HepG2 (cell line): Measurements from ENCODE around the gene CEP44. TPM values are rescaled to one million over a fixed set of nuclear protein-coding genes. Genes with fewer than 3 reads are reported as not detected.

Source experiments
- ATAC-seq: fragments of 200-7000 bp; cut with Tn5 transposase; 3 replicates; pipeline ENCODE4 v1.9.1; 2020; ENCODE audit warnings: mild to moderate bottlenecking, moderate library complexity
- BruUV-seq: library from RNA; stranded (reverse); fragments of 400-500 nt; replicated peaks from 2 replicates; lab custom pipeline; 2021; lab: Mats Ljungman, UMichigan
- CTCF ChIA-PET: fragments of 300-600 bp; formaldehyde crosslinking; extraction: SDS; loops from one replicate; lab custom pipeline; 2021; ENCODE audit warnings: low total read pairs, inconsistent platforms, low intra/inter-chr PET ratio; lab: Yijun Ruan, JAX
- POLR2A ChIA-PET: fragments of 350-600 bp; sonication (Branson Sonifier 250); formaldehyde crosslinking; loops from one replicate; lab custom pipeline; 2020; ENCODE audit warnings: antibody characterized with exemption, inconsistent platforms; lab: Yijun Ruan, JAX
- DNase-seq: peaks from one replicate; pipeline ENCODE4 v3.0.0-alpha.2; 2015; ENCODE audit warnings: low spot score
- FAIRE-seq: peaks from 3 replicates; lab custom pipeline; 2011; peaks lifted over from hg19 to GRCh38; lab: Jason Lieb, UNC
- H2AFZ ChIP-seq: one replicate; pipeline ENCODE4 v1.6.1; 2011; ENCODE audit warnings: low read length, inconsistent platforms
- H3K27ac ChIP-seq: fragments of 300-600 bp; 3 replicates; pipeline ENCODE4 v1.8.0; 2011; ENCODE audit warnings: mixed run types, mild to moderate bottlenecking, mixed read lengths, low read length, inconsistent platforms; ENCODE audit not compliant: insufficient read depth; ENCODE audit errors: extremely low read length
- H3K27me3 ChIP-seq, 2 experiments: fragments of 200-600 bp in 1 of 2; 2 replicates in 1 of 2; 3 replicates in 1 of 2; pipeline versions ENCODE4 v1.6.0 to v1.8.0; 2011; ENCODE audit warnings: low read length in 2 of 2, mild to moderate bottlenecking in 2 of 2, moderate library complexity in 2 of 2, inconsistent platforms in 1 of 2; ENCODE audit not compliant: insufficient read depth in 2 of 2, control insufficient read depth in 1 of 2
- H3K36me3 ChIP-seq, 2 experiments: fragments of 200-600 bp in 1 of 2; replicated peaks in 1 of 2; 2 replicates in 1 of 2; 3 replicates in 1 of 2; pipeline versions ENCODE4 v1.5.1 to v1.8.0; 2011; ENCODE audit warnings: low read length in 2 of 2, inconsistent platforms in 1 of 2; ENCODE audit not compliant: insufficient read depth in 2 of 2, control insufficient read depth in 1 of 2
- H3K4me1 ChIP-seq: 2 replicates; pipeline ENCODE4 v1.5.1; 2012; ENCODE audit warnings: low read length, inconsistent platforms; ENCODE audit not compliant: insufficient read depth
- H3K4me2 ChIP-seq: 2 replicates; pipeline ENCODE4 v1.6.0; 2011; ENCODE audit warnings: low read depth, low read length, inconsistent platforms
- H3K4me3 ChIP-seq, 3 experiments: fragments of 200-600 bp in 1 of 3; sonication (generic), shearing (Covaris generic) in 1 of 3; replicated peaks in 1 of 3; 2 replicates each; pipeline ENCODE4 v1.5.1; 2011 to 2016; ENCODE audit warnings: low read length in 3 of 3, inconsistent platforms in 2 of 3, low read depth in 2 of 3, mild to moderate bottlenecking in 2 of 3, control low read depth in 1 of 3, mixed read lengths in 1 of 3; ENCODE audit not compliant: insufficient read depth in 1 of 3
- H3K79me2 ChIP-seq: one replicate; pipeline ENCODE4 v1.6.1; 2011; ENCODE audit warnings: low read length, inconsistent platforms; ENCODE audit not compliant: insufficient read depth
- H3K9ac ChIP-seq: 2 replicates; pipeline ENCODE4 v1.6.0; 2011; ENCODE audit warnings: mild to moderate bottlenecking, low read depth, low read length, inconsistent platforms; ENCODE audit not compliant: insufficient read depth
- H3K9me3 ChIP-seq: 2 replicates; pipeline ENCODE4 v1.5.1; 2012; ENCODE audit warnings: mild to moderate bottlenecking, low read length
- H4K20me1 ChIP-seq: 2 replicates; pipeline ENCODE4 v1.6.0; 2011; ENCODE audit warnings: inconsistent platforms, mild to moderate bottlenecking, low read length, moderate library complexity; ENCODE audit not compliant: insufficient read depth
- ATF3 ChIP-seq: sonication (generic); formaldehyde crosslinking; IDR thresholded peaks from 2 replicates; pipeline ENCODE4 v1.4.0; 2020; ENCODE audit warnings: missing genetic modification reagents
- CBX2 ChIP-seq, 2 experiments: fragments of 200-600 bp in 1 of 2; sonication (generic); formaldehyde crosslinking in 1 of 2; IDR thresholded peaks; 2 replicates each; pipeline versions ENCODE4 v1.7.0 to v1.8.1; 2018 to 2022; ENCODE audit warnings: low read depth in 2 of 2, low read length in 1 of 2, mild to moderate bottlenecking in 1 of 2, missing genetic modification reagents in 1 of 2
- JARID2 ChIP-seq: sonication (generic); formaldehyde crosslinking; IDR thresholded peaks from 2 replicates; pipeline ENCODE4 v1.8.1; 2023; ENCODE audit warnings: missing genetic modification reagents, inconsistent platforms; ENCODE audit not compliant: insufficient replicate concordance
- KMT2B ChIP-seq: IDR thresholded peaks from 2 replicates; pipeline ENCODE4 v1.6.1; 2016; ENCODE audit warnings: missing genetic modification reagents, missing compliant biosample characterization
- NFE2 ChIP-seq: sonication (generic); formaldehyde crosslinking; IDR thresholded peaks from 2 replicates; pipeline ENCODE4 v1.4.0; 2020; ENCODE audit warnings: missing genetic modification reagents
- PHF5A ChIP-seq: IDR thresholded peaks from one replicate; pipeline ENCODE4 v1.6.1; 2018; ENCODE audit warnings: low read depth, missing genetic modification reagents; ENCODE audit not compliant: unreplicated experiment
- RFX3 ChIP-seq: IDR thresholded peaks from 2 replicates; pipeline ENCODE4 v1.6.1; 2016; ENCODE audit warnings: missing biosample characterization, missing genetic modification reagents
- THAP7 ChIP-seq: sonication (generic); formaldehyde crosslinking; IDR thresholded peaks from 2 replicates; pipeline ENCODE4 v1.8.1; 2023; ENCODE audit warnings: mild to moderate bottlenecking, missing genetic modification reagents
- ZNF639 ChIP-seq: conservative IDR thresholded peaks from 2 replicates; pipeline ENCODE4 v1.6.1; 2018; ENCODE audit warnings: missing genetic modification reagents
- WGBS: methylation state at CpG from one replicate; pipeline ENCODE4 v1.1.6; 2017; ENCODE audit warnings: low lambda C conversion rate; 5-methylcytosine and 5-hydroxymethylcytosine counted together
- in situ Hi-C: cut with HindIII; loops from 2 replicates; pipeline ENCODE4 v1.10.0; 2017; ENCODE audit warnings: low pct_unique_long_range_greater_than_20kb; ENCODE audit not compliant: extremely low pct_ligation_motif_present
- intact Hi-C: fragments of 100-400 bp; cut with micrococcal nuclease; formaldehyde crosslinking; loops from one replicate; pipeline ENCODE4 v1.10.0; 2022; ENCODE audit not compliant: unreplicated experiment
- polyA plus RNA-seq, 8 experiments: library from polyadenylated mRNA; depleted of rRNA in 3 of 8; stranded (reverse) in 7 of 8; unstranded in 1 of 8; fragments of >200 nt; fragmentation: Illumina TruSeq in 4 of 8; extraction: Trizol in 4 of 8; gene quantifications; 2 replicates each; pipeline versions ENCODE4 v1.2.1 to v1.2.3, GENCODE V29; 2011 to 2016; ENCODE audit warnings: low read depth in 4 of 8, missing spikeins in 1 of 8, mixed read lengths in 1 of 8; ENCODE audit not compliant: insufficient read depth in 1 of 8
- total RNA-seq, 5 experiments: library from RNA; depleted of rRNA; stranded (reverse); fragments of >200 nt; fragmentation: Illumina TruSeq; extraction: Trizol; gene quantifications; 2 replicates each; pipeline ENCODE4 v1.2.3, GENCODE V29; 2016; ENCODE audit warnings: low read depth in 1 of 5
- TF ChIP-seq, protein P1 (sequence below): sonication (generic); formaldehyde crosslinking; conservative IDR thresholded peaks from 2 replicates; pipeline ENCODE4 v1.8.0; 2022; ENCODE audit warnings: low read depth, missing genetic modification reagents
- TF ChIP-seq, protein P2 (sequence below): sonication (generic); formaldehyde crosslinking; IDR thresholded peaks from 2 replicates; pipeline ENCODE4 v1.4.0; 2020; ENCODE audit warnings: missing genetic modification reagents

CEP44 gene
- total and polyA plus RNA-seq, 2 of the 13 experiments (the other 11 are each of a cell fraction or from before 2014, with no cell fraction given), result 5.5 to 11.9 TPM

- Histone ChIP-seq H3K27me3 (no peaks in the 10 kb centered on the region; a peak in 1 of 5 replicates), H3K4me3 (no peak overlapping the region), H4K20me1 (no peaks in the 10 kb centered on the region), H3K79me2 (peaks cover 17% of the 10 kb centered on the region), H3K4me2 (no peak overlapping the region), H3K27ac (no peak overlapping the region), H3K9ac (no peak overlapping the region), H3K36me3 (no peaks in the 10 kb centered on the region), H3K9me3 (no peaks in the 10 kb centered on the region), H2AFZ (no peak overlapping the region), H3K4me1 (peaks cover 6% of the 10 kb centered on the region)
- ChIA-PET CTCF (no interaction called here), POLR2A (no interaction called here)
- no peak for FAIRE-seq
- 94% methylated on average over 3 of the region's 3 CpGs for WGBS
- no TSS peak for BruUV-seq
- no peak for DNase-seq
- no peak for ATAC-seq
- intact Hi-C loops (no loop called here), in situ Hi-C loops (no loop called here)
- TF ChIP-seq THAP7 (CRISPR knock-in tag) (no peak), JARID2 (no peak), ZNF639 (CRISPR knock-in tag) (no peak), NFE2 (no peak), RFX3 (CRISPR knock-in tag) (no peak), CBX2 (IDR thresholded peaks at IDR 0.05; ENCODE audit: low read depth, low read length) (no peak), CBX2 (CRISPR knock-in tag; IDR thresholded peaks at IDR 0.05; ENCODE audit: low read depth) (no peak), KMT2B (CRISPR knock-in tag) (no peak), PHF5A (no peak), ATF3 (CRISPR knock-in tag) (no peak)
- TF ChIP-seq, protein P1, sequence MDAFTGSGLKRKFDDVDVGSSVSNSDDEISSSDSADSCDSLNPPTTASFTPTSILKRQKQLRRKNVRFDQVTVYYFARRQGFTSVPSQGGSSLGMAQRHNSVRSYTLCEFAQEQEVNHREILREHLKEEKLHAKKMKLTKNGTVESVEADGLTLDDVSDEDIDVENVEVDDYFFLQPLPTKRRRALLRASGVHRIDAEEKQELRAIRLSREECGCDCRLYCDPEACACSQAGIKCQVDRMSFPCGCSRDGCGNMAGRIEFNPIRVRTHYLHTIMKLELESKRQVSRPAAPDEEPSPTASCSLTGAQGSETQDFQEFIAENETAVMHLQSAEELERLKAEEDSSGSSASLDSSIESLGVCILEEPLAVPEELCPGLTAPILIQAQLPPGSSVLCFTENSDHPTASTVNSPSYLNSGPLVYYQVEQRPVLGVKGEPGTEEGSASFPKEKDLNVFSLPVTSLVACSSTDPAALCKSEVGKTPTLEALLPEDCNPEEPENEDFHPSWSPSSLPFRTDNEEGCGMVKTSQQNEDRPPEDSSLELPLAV (CRISPR knock-in tag), result no peak
- TF ChIP-seq, protein P2, sequence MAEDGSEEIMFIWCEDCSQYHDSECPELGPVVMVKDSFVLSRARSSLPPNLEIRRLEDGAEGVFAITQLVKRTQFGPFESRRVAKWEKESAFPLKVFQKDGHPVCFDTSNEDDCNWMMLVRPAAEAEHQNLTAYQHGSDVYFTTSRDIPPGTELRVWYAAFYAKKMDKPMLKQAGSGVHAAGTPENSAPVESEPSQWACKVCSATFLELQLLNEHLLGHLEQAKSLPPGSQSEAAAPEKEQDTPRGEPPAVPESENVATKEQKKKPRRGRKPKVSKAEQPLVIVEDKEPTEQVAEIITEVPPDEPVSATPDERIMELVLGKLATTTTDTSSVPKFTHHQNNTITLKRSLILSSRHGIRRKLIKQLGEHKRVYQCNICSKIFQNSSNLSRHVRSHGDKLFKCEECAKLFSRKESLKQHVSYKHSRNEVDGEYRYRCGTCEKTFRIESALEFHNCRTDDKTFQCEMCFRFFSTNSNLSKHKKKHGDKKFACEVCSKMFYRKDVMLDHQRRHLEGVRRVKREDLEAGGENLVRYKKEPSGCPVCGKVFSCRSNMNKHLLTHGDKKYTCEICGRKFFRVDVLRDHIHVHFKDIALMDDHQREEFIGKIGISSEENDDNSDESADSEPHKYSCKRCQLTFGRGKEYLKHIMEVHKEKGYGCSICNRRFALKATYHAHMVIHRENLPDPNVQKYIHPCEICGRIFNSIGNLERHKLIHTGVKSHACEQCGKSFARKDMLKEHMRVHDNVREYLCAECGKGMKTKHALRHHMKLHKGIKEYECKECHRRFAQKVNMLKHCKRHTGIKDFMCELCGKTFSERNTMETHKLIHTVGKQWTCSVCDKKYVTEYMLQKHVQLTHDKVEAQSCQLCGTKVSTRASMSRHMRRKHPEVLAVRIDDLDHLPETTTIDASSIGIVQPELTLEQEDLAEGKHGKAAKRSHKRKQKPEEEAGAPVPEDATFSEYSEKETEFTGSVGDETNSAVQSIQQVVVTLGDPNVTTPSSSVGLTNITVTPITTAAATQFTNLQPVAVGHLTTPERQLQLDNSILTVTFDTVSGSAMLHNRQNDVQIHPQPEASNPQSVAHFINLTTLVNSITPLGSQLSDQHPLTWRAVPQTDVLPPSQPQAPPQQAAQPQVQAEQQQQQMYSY (CRISPR knock-in tag), result no peak
- TF ChIP-seq, all 625 proteins: peak for 0
Measured at GRCh38 chr4:174277433-174277832, 6.3 kb upstream of the CEP44 start.
